Chondrocyte (in vitro differentiated cells): ENCODE results near the gene LINC01488. TPM values are rescaled to one million over a fixed set of nuclear protein-coding genes. Genes with fewer than 3 reads are reported as not detected.
A peak's percentile ranks its signal among the peaks of the same experiment; 100 is the strongest.

Experiments
- DNase-seq: peaks from one replicate; pipeline ENCODE4 v3.0.0; 2021; ENCODE audit warnings: mixed read lengths, low spot score
- H3K27ac Mint-ChIP-seq: one replicate; pipeline ENCODE4 v1.8.0; 2021; ENCODE audit warnings: mild to moderate bottlenecking, moderate library complexity, mixed read lengths; ENCODE audit not compliant: unreplicated experiment
- H3K27me3 Mint-ChIP-seq: 2 replicates; pipeline ENCODE4 v1.8.0; 2021; ENCODE audit warnings: low read depth, mixed read lengths
- H3K36me3 Mint-ChIP-seq: 2 replicates; pipeline ENCODE4 v1.8.0; 2021; ENCODE audit warnings: low read depth, mixed read lengths
- H3K4me1 Mint-ChIP-seq: 2 replicates; pipeline ENCODE4 v1.8.0; 2021; ENCODE audit warnings: low read depth, mild to moderate bottlenecking, mixed read lengths
- H3K4me3 Mint-ChIP-seq: one replicate; pipeline ENCODE4 v1.8.0; 2021; ENCODE audit warnings: mild to moderate bottlenecking, moderate library complexity, mixed read lengths; ENCODE audit not compliant: unreplicated experiment
- H3K9me3 Mint-ChIP-seq: 2 replicates; pipeline ENCODE4 v1.8.0; 2021; ENCODE audit warnings: low read depth, mixed read lengths
- total RNA-seq: library from RNA; stranded (reverse); gene quantifications from 3 replicates; pipeline ENCODE4 v1.2.1, GENCODE V29; 2021
- TF ChIP-seq, protein P1 (sequence below): fragments of 200-600 bp; sonication (generic); IDR thresholded peaks from 2 replicates; pipeline ENCODE4 v1.5.0; 2021; ENCODE audit warnings: antibody characterized with exemption, mild to moderate bottlenecking, moderate library complexity

LINC01488 gene
- total RNA-seq, 1 donor from 2014 or later = not detected

DNA sequence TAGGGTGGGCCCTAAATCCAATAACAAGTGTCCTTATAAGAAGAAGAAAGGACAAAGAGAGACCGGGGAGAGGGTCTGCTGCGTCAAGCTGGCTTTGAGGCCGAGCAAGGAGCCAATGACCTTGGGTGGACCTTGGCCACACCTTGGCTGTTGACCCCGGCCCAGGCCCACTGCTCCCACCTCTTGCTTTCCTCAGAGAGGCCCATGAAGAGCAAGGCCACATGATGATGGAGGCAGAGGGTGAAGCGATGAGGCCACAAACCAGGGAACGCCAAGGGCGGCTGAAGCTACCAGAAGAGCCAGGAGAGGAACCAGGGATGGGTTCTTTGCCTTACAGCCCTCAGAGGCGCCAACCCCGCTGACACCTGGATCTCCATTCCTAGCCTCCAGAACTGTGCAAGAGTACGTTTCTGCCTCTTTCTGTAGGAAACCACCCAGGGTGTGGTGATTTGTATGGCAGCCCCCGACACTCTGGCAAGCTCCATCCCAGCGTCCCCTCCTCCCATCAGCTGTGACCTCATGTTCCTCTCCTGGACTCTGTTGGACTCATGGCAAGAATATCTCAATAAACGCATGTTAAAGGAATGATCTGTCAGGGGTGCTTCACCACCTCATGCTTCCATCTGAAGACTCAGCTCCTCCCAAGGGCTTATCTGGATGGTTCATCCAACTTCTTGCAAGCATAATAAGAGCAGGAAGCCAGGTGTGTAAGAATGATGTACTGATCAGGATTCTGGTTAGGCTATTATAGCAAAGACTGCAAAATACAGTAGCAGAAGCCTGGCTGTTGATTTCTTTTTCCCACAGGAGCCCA, 41.6 kb upstream of the LINC01488 start:
- Mint-ChIP-seq H3K36me3 (no peaks in the 10 kb centered on the region), H3K9me3 (no peaks in the 10 kb centered on the region), H3K27me3 (no peaks in the 10 kb centered on the region), H3K27ac (no peak overlapping the region), H3K4me3 (no peak overlapping the region), H3K4me1 (peaks cover 38% of the 10 kb centered on the region)
- TF ChIP-seq, protein P1, sequence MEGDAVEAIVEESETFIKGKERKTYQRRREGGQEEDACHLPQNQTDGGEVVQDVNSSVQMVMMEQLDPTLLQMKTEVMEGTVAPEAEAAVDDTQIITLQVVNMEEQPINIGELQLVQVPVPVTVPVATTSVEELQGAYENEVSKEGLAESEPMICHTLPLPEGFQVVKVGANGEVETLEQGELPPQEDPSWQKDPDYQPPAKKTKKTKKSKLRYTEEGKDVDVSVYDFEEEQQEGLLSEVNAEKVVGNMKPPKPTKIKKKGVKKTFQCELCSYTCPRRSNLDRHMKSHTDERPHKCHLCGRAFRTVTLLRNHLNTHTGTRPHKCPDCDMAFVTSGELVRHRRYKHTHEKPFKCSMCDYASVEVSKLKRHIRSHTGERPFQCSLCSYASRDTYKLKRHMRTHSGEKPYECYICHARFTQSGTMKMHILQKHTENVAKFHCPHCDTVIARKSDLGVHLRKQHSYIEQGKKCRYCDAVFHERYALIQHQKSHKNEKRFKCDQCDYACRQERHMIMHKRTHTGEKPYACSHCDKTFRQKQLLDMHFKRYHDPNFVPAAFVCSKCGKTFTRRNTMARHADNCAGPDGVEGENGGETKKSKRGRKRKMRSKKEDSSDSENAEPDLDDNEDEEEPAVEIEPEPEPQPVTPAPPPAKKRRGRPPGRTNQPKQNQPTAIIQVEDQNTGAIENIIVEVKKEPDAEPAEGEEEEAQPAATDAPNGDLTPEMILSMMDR = no peak
- peak; percentile 68 for DNase-seq

DNA sequence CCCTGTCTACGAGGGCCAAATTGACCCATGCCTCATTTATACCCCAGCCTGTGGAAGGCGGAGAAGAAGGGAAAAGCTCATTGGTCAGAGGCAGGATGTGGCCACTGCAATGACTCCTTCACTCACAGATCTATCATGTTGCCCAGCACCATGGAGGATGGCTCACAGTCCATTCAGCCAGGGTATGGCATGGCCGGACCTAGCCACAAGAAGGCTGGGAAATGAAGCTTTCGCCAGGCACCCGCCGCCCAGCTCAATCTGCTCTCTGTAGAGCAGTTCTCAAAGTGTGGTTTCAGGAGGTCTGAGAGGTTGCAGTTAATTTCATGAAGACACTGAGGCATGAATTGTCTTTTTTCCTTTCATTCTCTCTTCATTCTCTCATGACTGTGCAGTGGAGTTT, 40.6 kb upstream of the LINC01488 start:
- Mint-ChIP-seq H3K27ac (no peak overlapping the region), H3K4me3 (no peak overlapping the region), H3K27me3 (no peaks in the 10 kb centered on the region), H3K36me3 (no peaks in the 10 kb centered on the region), H3K4me1 (peaks cover 35% of the 10 kb centered on the region), H3K9me3 (no peaks in the 10 kb centered on the region)
- TF ChIP-seq, protein P1 = no peak
- peak; percentile 34 for DNase-seq

DNA sequence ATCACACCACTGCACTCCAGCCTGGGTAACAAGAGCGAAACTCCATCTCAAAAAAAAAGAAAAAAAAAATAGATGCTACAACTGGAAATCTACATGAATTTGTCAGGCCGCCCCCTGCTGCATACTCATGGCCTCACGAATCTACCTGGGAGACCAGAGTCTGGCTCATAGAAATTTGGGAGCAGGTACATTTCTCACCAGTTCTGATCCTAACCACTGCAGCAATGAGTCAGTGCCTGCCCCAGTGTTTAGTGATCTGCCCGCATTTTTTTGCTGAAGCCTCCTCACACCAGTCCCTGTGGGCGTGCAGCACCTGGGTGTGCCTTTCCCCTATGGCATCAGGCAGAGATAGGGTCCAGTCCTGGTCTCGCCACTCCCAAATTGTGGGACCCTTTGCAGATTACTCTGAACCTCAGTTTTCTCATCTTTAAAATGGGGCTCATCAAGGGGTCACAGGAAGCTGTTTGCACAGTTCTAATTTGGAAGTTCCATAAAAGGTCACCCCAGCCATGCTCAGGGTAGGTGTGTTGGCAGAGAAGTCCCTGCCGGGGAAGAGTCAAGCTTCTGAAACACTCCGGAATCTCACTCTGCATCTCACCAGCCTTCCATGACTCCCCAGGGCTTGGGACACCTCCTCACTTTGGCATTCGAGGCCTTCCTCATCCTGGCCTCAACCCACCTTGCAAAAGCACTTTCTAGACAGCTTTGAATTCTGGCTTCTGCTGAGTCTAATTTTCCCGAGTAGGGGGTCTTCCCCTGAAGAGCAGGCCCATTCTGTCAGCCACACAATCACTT, 39.3 kb upstream of the LINC01488 start:
- peaks cover 2% of the 10 kb centered on the region for H3K36me3 Mint-ChIP-seq
- no peak overlapping the region for H3K4me3 Mint-ChIP-seq
- peak; percentile 37 for DNase-seq
- peaks cover 28% of the 10 kb centered on the region for H3K4me1 Mint-ChIP-seq
- H3K9me3 Mint-ChIP-seq = no peaks in the 10 kb centered on the region
- H3K27me3 Mint-ChIP-seq = no peaks in the 10 kb centered on the region
- peak overlapping the region; percentile 57 for H3K27ac Mint-ChIP-seq
- TF ChIP-seq, protein P1 = peak; percentile 36

DNA sequence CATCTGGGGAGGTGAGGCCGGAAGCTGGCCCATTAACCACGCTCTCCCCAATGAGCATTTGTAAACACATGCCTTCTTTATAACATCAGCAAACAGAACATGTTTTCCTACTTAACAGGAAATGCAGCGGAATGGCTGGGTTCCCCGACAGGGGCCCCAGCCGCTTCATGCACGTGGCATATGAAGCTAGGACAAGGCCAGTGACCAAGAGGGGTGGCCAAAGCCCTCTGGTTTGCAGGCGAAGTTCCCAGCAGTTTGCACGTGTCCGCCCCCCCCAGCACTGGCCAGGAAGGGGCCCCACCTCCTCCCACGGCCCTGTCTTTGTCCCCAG, 38.7 kb upstream of the LINC01488 start:
- peaks cover 2% of the 10 kb centered on the region for H3K36me3 Mint-ChIP-seq
- peak; percentile 74 for DNase-seq
- H3K27ac Mint-ChIP-seq = peak overlapping the region; percentile 57
- no peaks in the 10 kb centered on the region for H3K9me3 Mint-ChIP-seq
- no peaks in the 10 kb centered on the region for H3K27me3 Mint-ChIP-seq
- no peak overlapping the region for H3K4me3 Mint-ChIP-seq
- TF ChIP-seq, protein P1 = no peak
- H3K4me1 Mint-ChIP-seq = peaks cover 27% of the 10 kb centered on the region

DNA sequence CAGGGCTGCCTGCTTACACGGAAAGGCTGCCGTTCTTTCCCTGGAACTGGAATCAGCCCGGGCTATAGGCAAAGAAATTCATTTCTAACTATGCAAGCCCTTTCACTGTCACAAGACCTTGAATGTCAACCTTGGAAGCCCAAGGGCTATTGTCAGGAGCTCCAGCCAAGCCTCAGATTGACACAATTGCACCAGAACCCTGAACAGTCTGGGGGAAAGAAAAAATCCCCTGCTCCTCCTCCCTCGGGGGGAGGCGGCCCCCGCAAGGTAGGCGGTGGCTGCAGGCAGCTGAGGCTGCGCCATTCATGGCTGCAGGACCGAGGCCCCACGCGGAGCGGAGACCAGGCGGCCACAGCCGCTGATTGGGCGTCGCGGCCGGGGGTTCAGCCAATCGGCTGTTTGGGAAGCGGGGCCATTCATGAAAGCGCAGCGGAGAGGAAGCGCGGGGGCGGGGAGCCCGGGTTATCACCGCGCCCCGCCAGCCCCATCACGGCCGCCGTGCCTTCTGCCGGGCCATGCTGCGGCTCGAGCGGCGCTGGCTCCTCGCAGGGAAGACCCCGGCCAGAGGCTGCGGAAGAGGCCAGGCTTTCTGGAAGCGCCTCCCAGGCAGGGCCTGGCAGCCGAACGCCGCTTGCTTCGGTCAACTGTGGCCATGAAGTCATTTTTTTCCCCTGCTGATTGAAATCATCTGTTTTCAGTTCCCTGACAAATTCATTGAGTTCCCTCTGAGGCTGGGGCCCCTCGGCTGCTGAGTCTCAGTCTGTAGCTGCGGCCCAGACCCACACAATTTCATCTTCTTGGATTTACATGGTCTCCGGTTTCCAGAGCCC, 38.1 kb upstream of the LINC01488 start:
- peak overlapping the region; percentile 75 for H3K27ac Mint-ChIP-seq
- no peaks in the 10 kb centered on the region for H3K9me3 Mint-ChIP-seq
- H3K4me3 Mint-ChIP-seq = peak overlapping the region; percentile 61
- peak; percentile 95 for DNase-seq
- no peaks in the 10 kb centered on the region for H3K27me3 Mint-ChIP-seq
- TF ChIP-seq, protein P1 = no peak
- H3K36me3 Mint-ChIP-seq = peaks cover 2% of the 10 kb centered on the region
- H3K4me1 Mint-ChIP-seq = peaks cover 32% of the 10 kb centered on the region
